OCI-LY7 (cell line): ENCODE results near the gene FOXJ1. TPM values are rescaled to one million over a fixed set of nuclear protein-coding genes. Genes with fewer than 3 reads are reported as not detected.

Experiments used
- BruUV-seq: library from RNA; stranded (reverse); fragments of 400-500 nt; replicated peaks from 2 replicates; lab custom pipeline; 2021; lab: Mats Ljungman, UMichigan
- CTCF ChIA-PET: fragments of 300-600 bp; sonication (Branson Sonifier 250); formaldehyde crosslinking; loops from one replicate; lab custom pipeline; 2022; ENCODE audit warnings: antibody characterized with exemption; ENCODE audit not compliant: unreplicated experiment; lab: Charles Lee
- POLR2A ChIA-PET: fragments of 300-600 bp; sonication (Branson Sonifier 250); formaldehyde crosslinking; loops from one replicate; lab custom pipeline; 2022; ENCODE audit warnings: antibody characterized with exemption; lab: Charles Lee
- DNase-seq: peaks from one replicate; pipeline ENCODE4 v3.0.0-alpha.2; 2015; ENCODE audit warnings: low spot score
- H2AFZ ChIP-seq: fragments of 200-600 bp; sonication (generic), shearing (Covaris generic); 2 replicates; pipeline ENCODE4 v1.6.1; 2014; ENCODE audit warnings: mild to moderate bottlenecking, antibody characterized with exemption, low read length, moderate library complexity
- H3K27ac ChIP-seq: fragments of 200-600 bp; sonication (generic); 2 replicates; pipeline ENCODE4 v1.5.1; 2014; ENCODE audit warnings: mixed run types, low read depth, mild to moderate bottlenecking, moderate library complexity, low read length, inconsistent platforms; ENCODE audit not compliant: poor library complexity, severe bottlenecking
- H3K36me3 ChIP-seq: fragments of 200-600 bp; sonication (generic); 2 replicates; pipeline ENCODE4 v1.6.1; 2014; ENCODE audit warnings: mild to moderate bottlenecking, antibody characterized with exemption, low read length, moderate library complexity, mixed read lengths; ENCODE audit not compliant: insufficient read depth
- H3K4me1 ChIP-seq: fragments of 200-600 bp; sonication (generic); 2 replicates; pipeline ENCODE4 v1.5.1; 2014; ENCODE audit warnings: mild to moderate bottlenecking, low read length; ENCODE audit not compliant: insufficient read depth, poor library complexity, severe bottlenecking
- H3K4me2 ChIP-seq: fragments of 200-600 bp; sonication (generic); 2 replicates; pipeline ENCODE4 v1.6.1; 2014; ENCODE audit warnings: mild to moderate bottlenecking, low read length
- H3K4me3 ChIP-seq: fragments of 200-600 bp; sonication (generic); 2 replicates; pipeline ENCODE4 v1.5.1; 2014; ENCODE audit warnings: mild to moderate bottlenecking, low read depth, low read length; ENCODE audit not compliant: poor library complexity, severe bottlenecking
- H3K79me2 ChIP-seq: fragments of 200-600 bp; sonication (generic); 2 replicates; pipeline ENCODE4 v1.6.1; 2016; ENCODE audit warnings: low read depth, mild to moderate bottlenecking, low read length, moderate library complexity, mixed read lengths; ENCODE audit not compliant: insufficient read depth
- H3K9me2 ChIP-seq: fragments of 200-600 bp; sonication (generic); 2 replicates; pipeline ENCODE4 v1.6.1; 2016; ENCODE audit warnings: mild to moderate bottlenecking, low read length, mixed read lengths; ENCODE audit not compliant: insufficient read depth
- H3K9me3 ChIP-seq: fragments of 200-600 bp; sonication (generic); 2 replicates; pipeline ENCODE4 v1.6.1; 2014; ENCODE audit warnings: mild to moderate bottlenecking, mixed run types, low read length, mixed read lengths
- H4K20me1 ChIP-seq: fragments of 200-600 bp; sonication (generic); 2 replicates; pipeline ENCODE4 v1.6.1; 2014; ENCODE audit warnings: mild to moderate bottlenecking, antibody characterized with exemption, low read length, moderate library complexity, mixed read lengths; ENCODE audit not compliant: insufficient read depth
- EZH2phosphoT487 ChIP-seq: fragments of 200-600 bp; sonication (generic); IDR thresholded peaks from 2 replicates; pipeline ENCODE4 v1.6.1; 2018; ENCODE audit warnings: low read depth, borderline replicate concordance, mild to moderate bottlenecking, mixed run types, antibody characterized with exemption, low read length, moderate library complexity, mixed read lengths
- intact Hi-C: fragments of 100-400 bp; cut with micrococcal nuclease; formaldehyde crosslinking; loops from one replicate; pipeline ENCODE4 v1.10.0; 2022; ENCODE audit not compliant: unreplicated experiment
- total RNA-seq, 2 experiments: library from RNA; depleted of rRNA in 1 of 2; stranded (reverse); fragments of >200 nt in 1 of 2; shearing (Covaris generic) in 1 of 2; gene quantifications; 2 replicates each; pipeline ENCODE4 v1.2.3, GENCODE V29; 2014 to 2022
- TF ChIP-seq, protein P1 (sequence below): fragments of 200-600 bp; sonication (generic); conservative IDR thresholded peaks from 2 replicates; pipeline ENCODE4 v1.5.1; 2014; ENCODE audit warnings: mild to moderate bottlenecking, antibody characterized with exemption, low read length, moderate library complexity, mixed read lengths

Gene FOXJ1
- total RNA-seq, 2 experiments from 2014 or later = not detected

DNA sequence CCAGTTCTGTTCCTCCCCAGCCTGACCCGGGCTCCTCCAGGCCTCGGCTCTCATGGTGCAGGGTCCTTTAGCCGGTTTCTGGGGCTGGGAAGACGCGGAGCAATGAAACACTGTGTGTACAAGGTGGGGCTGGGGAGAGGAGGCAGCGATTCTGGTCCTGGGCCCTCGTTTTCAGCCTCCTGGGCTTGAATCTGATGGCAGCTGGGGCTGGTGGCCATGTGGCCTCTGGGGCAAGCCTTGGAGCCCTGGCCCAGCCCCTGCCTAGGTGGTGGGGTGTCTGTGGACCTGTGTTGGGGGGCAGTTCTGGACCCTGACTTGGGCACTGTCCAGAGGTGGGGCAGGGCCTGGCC lies 4.1 kb downstream of the FOXJ1 start:
- Histone ChIP-seq H3K9me3 (no peaks in the 10 kb centered on the region), H3K27ac (no peak overlapping the region), H4K20me1 (no peaks in the 10 kb centered on the region), H3K4me2 (no peak overlapping the region), H3K4me1 (peaks cover 36% of the 10 kb centered on the region), H3K4me3 (no peak overlapping the region), H2AFZ (no peak overlapping the region), H3K9me2 (no peaks in the 10 kb centered on the region), H3K36me3 (no peaks in the 10 kb centered on the region), H3K79me2 (no peaks in the 10 kb centered on the region)
- ChIA-PET CTCF (no interaction called here), POLR2A (no interaction called here)
- BruUV-seq = no TSS peak
- intact Hi-C loops = no loop called here
- DNase-seq = no peak
- TF ChIP-seq EZH2phosphoT487 = no peak
- TF ChIP-seq, protein P1, sequence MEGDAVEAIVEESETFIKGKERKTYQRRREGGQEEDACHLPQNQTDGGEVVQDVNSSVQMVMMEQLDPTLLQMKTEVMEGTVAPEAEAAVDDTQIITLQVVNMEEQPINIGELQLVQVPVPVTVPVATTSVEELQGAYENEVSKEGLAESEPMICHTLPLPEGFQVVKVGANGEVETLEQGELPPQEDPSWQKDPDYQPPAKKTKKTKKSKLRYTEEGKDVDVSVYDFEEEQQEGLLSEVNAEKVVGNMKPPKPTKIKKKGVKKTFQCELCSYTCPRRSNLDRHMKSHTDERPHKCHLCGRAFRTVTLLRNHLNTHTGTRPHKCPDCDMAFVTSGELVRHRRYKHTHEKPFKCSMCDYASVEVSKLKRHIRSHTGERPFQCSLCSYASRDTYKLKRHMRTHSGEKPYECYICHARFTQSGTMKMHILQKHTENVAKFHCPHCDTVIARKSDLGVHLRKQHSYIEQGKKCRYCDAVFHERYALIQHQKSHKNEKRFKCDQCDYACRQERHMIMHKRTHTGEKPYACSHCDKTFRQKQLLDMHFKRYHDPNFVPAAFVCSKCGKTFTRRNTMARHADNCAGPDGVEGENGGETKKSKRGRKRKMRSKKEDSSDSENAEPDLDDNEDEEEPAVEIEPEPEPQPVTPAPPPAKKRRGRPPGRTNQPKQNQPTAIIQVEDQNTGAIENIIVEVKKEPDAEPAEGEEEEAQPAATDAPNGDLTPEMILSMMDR = no peak

DNA sequence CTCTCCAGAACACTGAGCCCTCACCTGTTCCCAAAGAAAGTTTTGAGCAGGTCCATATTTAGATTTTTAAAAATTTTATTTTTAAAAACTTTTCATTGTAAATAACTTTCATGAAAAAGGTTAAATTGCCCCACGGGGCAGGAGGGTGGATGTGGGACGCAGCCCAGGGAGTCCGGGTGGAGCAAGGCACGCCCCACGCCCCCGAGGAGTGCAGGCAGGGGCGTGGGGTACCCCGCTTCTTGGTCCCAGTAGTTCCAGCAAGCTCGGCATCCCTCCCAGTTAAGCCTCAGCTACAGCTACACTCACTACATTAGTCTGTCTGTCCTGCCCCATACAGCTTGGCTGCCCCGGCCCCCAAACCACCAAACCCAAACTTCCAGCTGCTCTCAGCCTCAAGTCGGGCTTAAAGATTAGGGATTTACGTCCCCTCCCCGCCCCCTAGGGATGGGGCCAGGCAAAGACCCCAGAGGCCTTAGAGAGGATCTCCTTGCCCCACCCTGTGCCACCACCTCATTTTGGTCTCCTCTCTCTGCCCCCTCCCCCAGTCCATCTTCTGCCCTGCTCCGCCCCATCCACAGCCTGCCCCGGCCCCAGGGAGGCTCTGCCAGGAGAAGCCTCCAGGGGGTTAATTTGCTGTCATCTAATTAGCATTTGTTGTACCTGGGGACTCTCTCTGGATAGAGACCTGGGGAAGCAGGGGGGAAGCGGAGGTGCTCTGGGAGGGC lies 4.6 kb downstream of the FOXJ1 start:
- Histone ChIP-seq H3K79me2 (no peaks in the 10 kb centered on the region), H3K9me2 (no peaks in the 10 kb centered on the region), H2AFZ (no peak overlapping the region), H3K4me2 (no peak overlapping the region), H3K9me3 (no peaks in the 10 kb centered on the region), H3K27ac (no peak overlapping the region), H3K36me3 (no peaks in the 10 kb centered on the region), H3K4me3 (no peak overlapping the region), H3K4me1 (peaks cover 31% of the 10 kb centered on the region), H4K20me1 (no peaks in the 10 kb centered on the region)
- intact Hi-C loops = no loop called here
- no peak for DNase-seq
- ChIA-PET CTCF (no interaction called here), POLR2A (no interaction called here)
- no TSS peak for BruUV-seq
- TF ChIP-seq, protein P1 = no peak
- no peak for TF ChIP-seq EZH2phosphoT487

DNA sequence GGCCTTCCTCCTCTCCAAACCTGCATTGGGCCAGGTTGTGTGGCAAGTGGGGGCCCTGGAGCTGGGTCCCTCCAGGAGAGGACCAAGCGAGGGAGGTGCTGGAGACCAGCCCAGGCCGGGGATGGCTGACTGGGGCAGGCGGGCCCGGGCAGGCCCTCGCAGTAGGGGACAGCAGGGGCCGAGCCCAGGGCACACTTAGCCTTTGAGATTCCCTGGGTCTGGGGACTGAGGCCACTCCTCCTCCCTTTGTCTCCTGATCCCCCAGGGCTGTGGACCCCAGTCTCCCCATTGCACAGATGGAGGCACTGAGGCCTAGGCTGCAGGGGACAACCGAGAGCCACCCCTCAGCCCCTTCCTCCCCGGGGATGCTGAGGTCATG lies 5.2 kb downstream of the FOXJ1 start:
- no peak for DNase-seq
- Histone ChIP-seq H3K4me3 (no peak overlapping the region), H2AFZ (peak overlapping the region; percentile 74; the same call in 1 of the 2 replicates), H3K9me2 (no peaks in the 10 kb centered on the region), H3K4me1 (peaks cover 25% of the 10 kb centered on the region), H3K4me2 (no peak overlapping the region), H3K9me3 (no peaks in the 10 kb centered on the region), H4K20me1 (no peaks in the 10 kb centered on the region), H3K27ac (no peak overlapping the region), H3K36me3 (no peaks in the 10 kb centered on the region), H3K79me2 (no peaks in the 10 kb centered on the region)
- CTCF ChIA-PET = no interaction called here
- no peak for TF ChIP-seq EZH2phosphoT487
- TF ChIP-seq, protein P1 = no peak
- no TSS peak for BruUV-seq
- POLR2A ChIA-PET = no interaction called here
- intact Hi-C loops = no loop called here
